Adrenal gland (tissue), 12 donors: ENCODE results near the gene BIK. TPM values are rescaled to one million over a fixed set of nuclear protein-coding genes. Genes with fewer than 3 reads are reported as not detected.

Experiments
- DNase-seq, 7 donors: peaks; one replicate each; pipeline ENCODE4 v3.0.0-alpha.2; 2019 to 2020
- H3K27ac ChIP-seq, 5 donors: fragments of 200-600 bp; sonication (generic) in 4 of 5; 1 replicate in 3 of 5; 2 replicates in 2 of 5; pipeline versions ENCODE4 v1.5.1 to v1.8.0; 2016 to 2020; ENCODE audit warnings: mild to moderate bottlenecking in 1 of 5
- H3K27me3 ChIP-seq: fragments of 200-600 bp; 2 replicates; pipeline ENCODE4 v1.8.0; 2021
- H3K36me3 ChIP-seq, 2 donors: fragments of 200-600 bp; replicated peaks in 1 of 2; 1 replicate in 1 of 2; 2 replicates in 1 of 2; pipeline versions ENCODE4 v1.5.1 to v1.8.0; 2018 to 2022
- H3K4me1 ChIP-seq, 2 donors: fragments of 200-600 bp; replicated peaks in 1 of 2; 1 replicate in 1 of 2; 2 replicates in 1 of 2; pipeline versions ENCODE4 v1.5.1 to v1.8.0; 2018 to 2021
- H3K4me3 ChIP-seq, 4 donors: fragments of 200-600 bp; sonication (generic) in 3 of 4; one replicate each; pipeline ENCODE4 v1.5.1; 2016 to 2018
- H3K9me3 ChIP-seq, 3 donors: fragments of 200-600 bp; sonication (generic) in 1 of 3; replicated peaks in 1 of 3; 1 replicate in 2 of 3; 2 replicates in 1 of 3; pipeline versions ENCODE4 v1.5.1 to v1.8.0; 2016 to 2021
- POLR2A ChIP-seq, 2 donors: fragments of 450-650 bp; IDR thresholded peaks; one replicate each; pipeline ENCODE4 v1.6.1; 2017; ENCODE audit warnings: antibody characterized with exemption in 2 of 2, mild to moderate bottlenecking in 2 of 2, moderate library complexity in 1 of 2
- WGBS, 4 donors: extraction: QIAGEN DNeasy Blood & Tissue Kit in 2 of 4; methylation state at CpG; one replicate each; pipeline versions ENCODE4 v1.1.5 to v1.1.7; 2013 to 2017; 5-methylcytosine and 5-hydroxymethylcytosine counted together
- intact Hi-C, 2 donors: fragments of 100-400 bp; cut with DNase I; formaldehyde crosslinking; loops; one replicate each; pipeline versions ENCODE4 v1.14.1 to v1.15.0; 2022 to 2023
- polyA plus RNA-seq, 3 donors: library from polyadenylated mRNA; stranded (reverse); fragments of 200-250 nt in 2 of 3; fragments of 350-450 nt in 1 of 3; fragmentation: Illumina TruSeq in 1 of 3; extraction: RNeasy Lipid Tissue Mini Kit (QIAGEN cat#74804) in 1 of 3; gene quantifications; one replicate each; pipeline ENCODE4 v1.2.3, GENCODE V29; 2013 to 2014
- total RNA-seq, 9 donors: library from RNA; depleted of rRNA in 4 of 9; stranded (reverse); fragments of >200 nt in 4 of 9; fragments of 120-200 nt in 1 of 9; fragmentation: NEBNext Ultra II Directional in 1 of 9; extraction: Animal tissue kit (Norgen Biotek cat#: 25700) in 1 of 9; gene quantifications; one replicate each; pipeline versions ENCODE4 v1.1.0 to v1.2.4, GENCODE V29; 2013 to 2023
- TF ChIP-seq, protein P1 (sequence below), 6 experiments: fragments of 450-650 bp in 4 of 6; fragments of 200-600 bp in 2 of 6; sonication (generic) in 1 of 6; IDR thresholded peaks; 1 replicate in 5 of 6; 2 replicates in 1 of 6; pipeline versions ENCODE4 v1.5.1 to v1.8.0; 2016 to 2021; ENCODE audit warnings: antibody characterized with exemption in 6 of 6, mild to moderate bottlenecking in 2 of 6, moderate library complexity in 1 of 6
- donor health status: healthy with polysubstance abuse.
- donor health status: Bipolar disorder and iron deficiency.
- donor health status: DM: yes; HTN: yes; CAD: no.
- donor health status: DM: no; HTN: no; CAD: no.
- donor health status: DM: no; HTN: no; CAD: no.
- donor health status: DM: yes; HTN: yes; CAD: no.

Gene BIK
- total and polyA plus RNA-seq, 12 donors = 1.7 to 7.4 (median 3.0) TPM; not detected in 1

GRCh38 chr22:43168471-43169309 lies 58.1 kb downstream of the BIK start:
- intact Hi-C loops = no loop called here
- Histone ChIP-seq H3K36me3 (peaks cover 0 to 54% of the 10 kb centered on the region in 2 donors), H3K27ac (no peak overlapping the region), H3K4me3 (no peak overlapping the region), H3K4me1 (peaks cover 0 to 10% of the 10 kb centered on the region in 2 donors), H3K27me3 (no peaks in the 10 kb centered on the region), H3K9me3 (no peaks in the 10 kb centered on the region)
- no peak for DNase-seq
- WGBS, 4 donors = 89 to 91% (median 90%) methylated on average over 22 to 25 of the region's 25 CpGs
- no peak for TF ChIP-seq POLR2A (IDR thresholded peaks at IDR 0.05)
- TF ChIP-seq, protein P1, sequence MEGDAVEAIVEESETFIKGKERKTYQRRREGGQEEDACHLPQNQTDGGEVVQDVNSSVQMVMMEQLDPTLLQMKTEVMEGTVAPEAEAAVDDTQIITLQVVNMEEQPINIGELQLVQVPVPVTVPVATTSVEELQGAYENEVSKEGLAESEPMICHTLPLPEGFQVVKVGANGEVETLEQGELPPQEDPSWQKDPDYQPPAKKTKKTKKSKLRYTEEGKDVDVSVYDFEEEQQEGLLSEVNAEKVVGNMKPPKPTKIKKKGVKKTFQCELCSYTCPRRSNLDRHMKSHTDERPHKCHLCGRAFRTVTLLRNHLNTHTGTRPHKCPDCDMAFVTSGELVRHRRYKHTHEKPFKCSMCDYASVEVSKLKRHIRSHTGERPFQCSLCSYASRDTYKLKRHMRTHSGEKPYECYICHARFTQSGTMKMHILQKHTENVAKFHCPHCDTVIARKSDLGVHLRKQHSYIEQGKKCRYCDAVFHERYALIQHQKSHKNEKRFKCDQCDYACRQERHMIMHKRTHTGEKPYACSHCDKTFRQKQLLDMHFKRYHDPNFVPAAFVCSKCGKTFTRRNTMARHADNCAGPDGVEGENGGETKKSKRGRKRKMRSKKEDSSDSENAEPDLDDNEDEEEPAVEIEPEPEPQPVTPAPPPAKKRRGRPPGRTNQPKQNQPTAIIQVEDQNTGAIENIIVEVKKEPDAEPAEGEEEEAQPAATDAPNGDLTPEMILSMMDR (IDR thresholded peaks at IDR 0.05) = no peak

DNA sequence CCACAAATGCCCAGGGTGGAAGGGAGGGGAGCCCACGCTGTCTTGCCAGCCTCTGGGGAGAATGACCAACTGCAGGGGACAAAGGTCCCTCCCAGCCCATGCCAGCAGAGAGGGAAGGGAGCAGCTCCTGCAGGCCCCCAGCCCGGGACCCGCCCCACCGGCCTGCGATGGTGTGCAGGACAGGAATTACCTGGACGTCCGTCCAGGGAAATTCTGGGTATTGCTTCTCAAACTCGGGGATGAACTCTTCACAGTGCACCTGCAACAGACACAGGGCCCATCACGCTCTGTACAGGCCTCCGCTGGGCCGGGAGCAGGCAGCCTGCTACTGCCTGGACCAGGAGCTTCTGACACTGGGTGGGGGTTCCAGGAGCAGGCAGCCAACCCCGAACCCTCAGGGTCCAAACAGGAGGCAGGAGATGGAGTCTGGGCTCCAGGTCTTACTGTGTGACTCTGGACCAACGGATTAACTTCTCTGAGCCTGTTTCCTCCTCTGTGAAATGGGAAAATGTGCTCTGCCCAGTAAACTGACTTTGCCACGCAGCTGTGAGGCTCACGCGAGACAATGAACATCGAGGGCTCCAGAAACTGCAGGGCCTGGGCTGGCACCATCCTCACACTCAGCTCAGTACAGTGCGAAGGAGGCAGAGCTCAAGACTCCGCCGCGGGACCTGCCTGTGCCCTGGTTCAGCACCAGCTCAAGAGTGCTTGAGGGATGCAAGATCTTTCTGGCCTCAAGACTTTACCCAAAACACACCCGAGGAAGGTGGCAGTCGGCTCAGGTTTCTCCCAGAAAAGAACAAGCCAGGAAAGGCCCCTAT lies 59.0 kb downstream of the BIK start:
- H3K27ac ChIP-seq = no peak overlapping the region
- no peak overlapping the region for H3K4me3 ChIP-seq
- no peaks in the 10 kb centered on the region for H3K9me3 ChIP-seq
- TF ChIP-seq POLR2A (IDR thresholded peaks at IDR 0.05) = no peak
- TF ChIP-seq, protein P1 (IDR thresholded peaks at IDR 0.05) = no peak
- peaks cover 0 to 3% of the 10 kb centered on the region in 2 donors for H3K4me1 ChIP-seq
- H3K36me3 ChIP-seq = peaks cover 0 to 62% of the 10 kb centered on the region in 2 donors
- 89 to 92% (median 91%) methylated on average over 13 to 23 of the region's 23 CpGs for WGBS, 4 donors
- intact Hi-C loops = no loop called here
- DNase-seq = no peak
- H3K27me3 ChIP-seq = no peaks in the 10 kb centered on the region

GRCh38 chr22:43170131-43170480 lies 59.6 kb downstream of the BIK start:
- no peaks in the 10 kb centered on the region for H3K4me1 ChIP-seq
- no peaks in the 10 kb centered on the region for H3K27me3 ChIP-seq
- H3K36me3 ChIP-seq = peaks cover 0 to 68% of the 10 kb centered on the region in 2 donors
- intact Hi-C loops = no loop called here
- no peak overlapping the region for H3K27ac ChIP-seq
- WGBS, 4 donors = 89 to 96% (median 91%) methylated on average over 5 to 9 of the region's 9 CpGs
- TF ChIP-seq, protein P1 (IDR thresholded peaks at IDR 0.05) = no peak
- TF ChIP-seq POLR2A (IDR thresholded peaks at IDR 0.05) = no peak
- DNase-seq = no peak
- H3K9me3 ChIP-seq = no peaks in the 10 kb centered on the region
- H3K4me3 ChIP-seq = no peak overlapping the region

DNA sequence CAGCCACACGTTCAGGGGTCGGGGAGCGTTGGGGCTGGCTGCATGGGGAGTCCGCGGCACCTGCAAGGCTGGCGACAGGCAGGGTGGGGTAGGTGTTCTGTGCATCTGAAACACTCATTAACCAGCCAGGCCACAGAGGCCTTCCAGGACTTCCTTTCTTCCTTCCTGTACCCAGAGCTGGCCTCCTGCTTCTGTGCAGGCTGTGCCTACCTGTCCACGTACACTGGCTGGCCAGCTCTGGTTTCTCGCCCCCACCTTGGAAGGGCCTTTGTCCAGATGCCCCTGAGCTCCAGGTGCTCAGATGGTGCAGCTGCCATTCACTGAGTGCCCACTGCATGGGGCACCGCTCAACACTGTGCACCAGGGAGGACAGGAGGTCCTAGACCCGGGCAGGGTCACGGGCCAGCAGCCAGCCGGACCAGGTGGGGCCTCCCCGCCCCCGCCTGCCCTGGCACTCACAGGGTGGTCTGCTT lies 60.5 kb downstream of the BIK start:
- no peak for DNase-seq
- no peak overlapping the region for H3K27ac ChIP-seq
- WGBS, 4 donors = 82 to 91% (median 87%) methylated on average over 6 to 14 of the region's 14 CpGs
- no peaks in the 10 kb centered on the region for H3K9me3 ChIP-seq
- peaks cover 0 to 73% of the 10 kb centered on the region in 2 donors for H3K36me3 ChIP-seq
- no peak overlapping the region for H3K4me3 ChIP-seq
- H3K27me3 ChIP-seq = no peaks in the 10 kb centered on the region
- H3K4me1 ChIP-seq = no peaks in the 10 kb centered on the region
- TF ChIP-seq POLR2A (IDR thresholded peaks at IDR 0.05) = no peak
- TF ChIP-seq, protein P1 (IDR thresholded peaks at IDR 0.05) = no peak
- intact Hi-C loops = no loop called here
